A673 (cell line): ENCODE measurements around the gene LEP. TPM values are rescaled to one million over a fixed set of nuclear protein-coding genes. Genes with fewer than 3 reads are reported as not detected.
A peak's percentile ranks its signal among the peaks of the same experiment; 100 is the strongest.

ENCODE experiments used
- Bru-seq: library from RNA; stranded (reverse); fragments of 400-500 nt; gene quantifications from one replicate; lab custom pipeline; 2021; lab: Mats Ljungman, UMichigan
- BruChase-seq, 2 experiments: library from RNA; stranded (reverse); fragments of 400-500 nt; gene quantifications; one replicate each; lab custom pipeline; 2021; lab: Mats Ljungman, UMichigan
- BruUV-seq: library from RNA; stranded (reverse); fragments of 400-500 nt; replicated peaks from 2 replicates; lab custom pipeline; 2021; lab: Mats Ljungman, UMichigan
- CTCF ChIA-PET: fragments of 300-600 bp; sonication (Branson Sonifier 250); formaldehyde crosslinking; loops from one replicate; lab custom pipeline; 2022; ENCODE audit warnings: antibody characterized with exemption; lab: Charles Lee
- POLR2A ChIA-PET: fragments of 300-600 bp; sonication (Branson Sonifier 250); formaldehyde crosslinking; loops from one replicate; lab custom pipeline; 2022; ENCODE audit warnings: antibody characterized with exemption; ENCODE audit not compliant: low non-redundant PET; lab: Charles Lee
- DNase-seq: peaks from one replicate; pipeline ENCODE4 v3.0.0-alpha.2; 2015; ENCODE audit warnings: low spot score
- H3K27ac ChIP-seq: fragments of 200-600 bp; sonication (generic); 2 replicates; pipeline ENCODE4 v1.5.1; 2016; ENCODE audit warnings: mixed run types, low read depth, mild to moderate bottlenecking, mixed read lengths, antibody characterized with exemption, low read length; ENCODE audit not compliant: poor library complexity, severe bottlenecking
- H3K27me3 ChIP-seq: fragments of 200-600 bp; sonication (generic); replicated peaks from 2 replicates; pipeline ENCODE4 v1.6.1; 2017; ENCODE audit warnings: mixed run types, low read depth, mild to moderate bottlenecking, mixed read lengths, antibody characterized with exemption, low read length; ENCODE audit not compliant: insufficient read depth, poor library complexity
- H3K36me3 ChIP-seq: fragments of 200-600 bp; sonication (generic); 2 replicates; pipeline ENCODE4 v1.6.1; 2016; ENCODE audit warnings: mixed run types, mild to moderate bottlenecking, mixed read lengths, antibody characterized with exemption, low read length; ENCODE audit not compliant: insufficient read depth, poor library complexity, severe bottlenecking
- H3K4me1 ChIP-seq: fragments of 200-600 bp; sonication (generic); 2 replicates; pipeline ENCODE4 v1.6.1; 2017; ENCODE audit warnings: mixed run types, mild to moderate bottlenecking, mixed read lengths, antibody characterized with exemption, low read length; ENCODE audit not compliant: insufficient read depth, poor library complexity, severe bottlenecking
- H3K4me3 ChIP-seq: fragments of 200-600 bp; sonication (generic); 2 replicates; pipeline ENCODE4 v1.5.1; 2016; ENCODE audit warnings: low read depth, mixed run types, mild to moderate bottlenecking, mixed read lengths, low read length; ENCODE audit not compliant: poor library complexity, severe bottlenecking
- H3K9me3 ChIP-seq: fragments of 200-600 bp; sonication (generic); 2 replicates; pipeline ENCODE4 v1.6.1; 2016; ENCODE audit warnings: mixed run types, low read depth, mild to moderate bottlenecking, mixed read lengths, antibody characterized with exemption, low read length; ENCODE audit not compliant: poor library complexity, severe bottlenecking
- CTCF ChIP-seq: fragments of 300-800, 200-600 bp; sonication (generic); conservative IDR thresholded peaks from 2 replicates; pipeline ENCODE4 v1.5.1; 2017; ENCODE audit warnings: low read depth, mild to moderate bottlenecking, antibody characterized with exemption, low read length, moderate library complexity, mixed read lengths
- EZH2 ChIP-seq: fragments of 200-600 bp; sonication (generic); IDR thresholded peaks from 2 replicates; pipeline ENCODE4 v1.6.1; 2017; ENCODE audit warnings: borderline replicate concordance, low read depth, mild to moderate bottlenecking, mixed read lengths, antibody characterized with exemption, low read length; ENCODE audit not compliant: poor library complexity, severe bottlenecking
- intact Hi-C: fragments of 100-400 bp; cut with micrococcal nuclease; formaldehyde crosslinking; loops from one replicate; pipeline ENCODE4 v1.10.0; 2022; ENCODE audit not compliant: unreplicated experiment
- long read RNA-seq: library from polyadenylated mRNA; stranded (forward); transcript quantifications from one replicate; pipeline ENCODE4 v2.0.0, GENCODE V29; 2022
- total RNA-seq: library from RNA; stranded (reverse); gene quantifications from 2 replicates; pipeline ENCODE4 v1.2.3, GENCODE V29; 2021

Gene LEP
- not detected in 2 replicates for total RNA-seq
- Bru-seq, nascent RNA: not detected
- percentile 5 among the genes with signal in this experiment for BruChase-seq, experiment 1, labeled RNA remaining after a 2-hour chase
- BruChase-seq, experiment 2, labeled RNA remaining after a 6-hour chase: not detected
- long read RNA-seq, partial matches to known transcripts: 0 of 2 reads
- long read RNA-seq, other reads (novel, unspliced or antisense): 2 of 2 reads

GRCh38 chr7:128240696-128241386 is at the start of gene LEP:
Gene LEP, plus strand, starts transcription at chr7:128241278. Its CDS starts 10,741 bp downstream, at chr7:128252019.
- ChIA-PET CTCF (no interaction called here), POLR2A (no interaction called here)
- no TSS peak for BruUV-seq
- H3K9me3 ChIP-seq: peaks cover 6% of the 10 kb centered on the region
- no peaks in the 10 kb centered on the region for H3K27me3 ChIP-seq
- no peaks in the 10 kb centered on the region for H3K36me3 ChIP-seq
- intact Hi-C loops: no loop called here
- no peak within 1 kb of the TSS for H3K27ac ChIP-seq
- no peaks in the 10 kb centered on the region for H3K4me1 ChIP-seq
- no peak for DNase-seq
- no peak within 1 kb of the TSS for H3K4me3 ChIP-seq
- TF ChIP-seq EZH2 (no peak), CTCF (no peak)

GRCh38 chr7:128192497-128193142 is 48.5 kb upstream of the LEP start:
- Histone ChIP-seq H3K27ac (no peak overlapping the region), H3K36me3 (no peaks in the 10 kb centered on the region), H3K4me3 (no peak overlapping the region), H3K9me3 (peaks cover 22% of the 10 kb centered on the region), H3K4me1 (no peaks in the 10 kb centered on the region), H3K27me3 (peaks cover 40% of the 10 kb centered on the region)
- CTCF ChIA-PET: interaction anchor here (0.6 to 0.9 kb wide), 2 partner anchors 16 to 109 kb away, joined by 3 read pairs; no protein-coding TSS in a partner anchor
- POLR2A ChIA-PET: no interaction called here
- no TSS peak for BruUV-seq
- TF ChIP-seq EZH2 (no peak), CTCF (no peak)
- DNase-seq: no peak
- intact Hi-C loops: no loop called here

- Histone ChIP-seq H3K36me3 (no peaks in the 10 kb centered on the region), H3K27me3 (peaks cover 30% of the 10 kb centered on the region), H3K4me1 (no peaks in the 10 kb centered on the region), H3K4me3 (no peak overlapping the region), H3K27ac (no peak overlapping the region), H3K9me3 (peaks cover 22% of the 10 kb centered on the region)
- DNase-seq: no peak
- ChIA-PET CTCF (no interaction called here), POLR2A (no interaction called here)
- TF ChIP-seq CTCF (no peak), EZH2 (no peak)
- BruUV-seq: no TSS peak
- intact Hi-C loops: no loop called here
These were observed 46.4 kb upstream of the LEP start for GRCh38 chr7:128194533-128195282.
